Coronary artery (tissue), 2 donors: Measurements from ENCODE around the gene TM7SF2.
"Not testable (repeated sequence)": the region's sequence is repeated elsewhere in the genome, so short reads cannot be mapped to it uniquely, and the experiment has no call there.

Experiments used
- DNase-seq: peaks from one replicate; pipeline ENCODE4 v3.0.0-alpha.2; 2017; ENCODE audit warnings: low spot score
- H3K27ac ChIP-seq, 2 donors: fragments of 200-600 bp; sonication (generic); one replicate each; pipeline ENCODE4 v1.5.1; 2016 to 2019
- H3K4me3 ChIP-seq: fragments of 200-600 bp; sonication (generic); 2 replicates; pipeline ENCODE4 v1.5.1; 2016; ENCODE audit warnings: mild to moderate bottlenecking, moderate library complexity
- TF ChIP-seq, protein P1 (sequence below): fragments of 200-600 bp; sonication (generic); IDR thresholded peaks from one replicate; pipeline ENCODE4 v1.5.1; 2019; ENCODE audit warnings: antibody characterized with exemption

TM7SF2 gene

DNA sequence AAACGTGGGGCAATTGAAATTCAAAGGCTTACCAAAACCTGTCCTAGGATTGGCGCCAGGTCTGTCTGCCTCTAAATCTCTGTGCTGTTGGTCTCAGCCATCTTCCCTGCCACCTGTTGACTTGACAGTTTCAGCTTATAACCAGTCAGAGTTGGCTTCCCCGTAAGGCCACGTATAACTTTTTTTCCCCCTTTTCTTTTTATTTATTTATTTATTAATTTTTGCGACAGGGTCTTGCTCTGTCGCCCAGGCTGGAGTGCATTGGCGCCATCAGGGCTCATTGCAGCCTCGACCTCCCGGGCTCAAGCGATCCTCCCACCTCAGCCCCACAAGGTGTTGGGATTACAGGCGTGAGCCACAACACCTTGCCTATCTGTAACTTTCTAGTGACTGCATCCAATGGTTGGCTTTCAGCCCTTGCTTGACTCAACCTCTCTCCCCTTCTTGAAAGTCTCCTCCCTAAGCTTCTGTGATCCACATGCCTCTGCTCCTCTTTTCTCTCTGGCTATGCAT lies 24.0 kb downstream of the TM7SF2 start:
- TF ChIP-seq, protein P1, sequence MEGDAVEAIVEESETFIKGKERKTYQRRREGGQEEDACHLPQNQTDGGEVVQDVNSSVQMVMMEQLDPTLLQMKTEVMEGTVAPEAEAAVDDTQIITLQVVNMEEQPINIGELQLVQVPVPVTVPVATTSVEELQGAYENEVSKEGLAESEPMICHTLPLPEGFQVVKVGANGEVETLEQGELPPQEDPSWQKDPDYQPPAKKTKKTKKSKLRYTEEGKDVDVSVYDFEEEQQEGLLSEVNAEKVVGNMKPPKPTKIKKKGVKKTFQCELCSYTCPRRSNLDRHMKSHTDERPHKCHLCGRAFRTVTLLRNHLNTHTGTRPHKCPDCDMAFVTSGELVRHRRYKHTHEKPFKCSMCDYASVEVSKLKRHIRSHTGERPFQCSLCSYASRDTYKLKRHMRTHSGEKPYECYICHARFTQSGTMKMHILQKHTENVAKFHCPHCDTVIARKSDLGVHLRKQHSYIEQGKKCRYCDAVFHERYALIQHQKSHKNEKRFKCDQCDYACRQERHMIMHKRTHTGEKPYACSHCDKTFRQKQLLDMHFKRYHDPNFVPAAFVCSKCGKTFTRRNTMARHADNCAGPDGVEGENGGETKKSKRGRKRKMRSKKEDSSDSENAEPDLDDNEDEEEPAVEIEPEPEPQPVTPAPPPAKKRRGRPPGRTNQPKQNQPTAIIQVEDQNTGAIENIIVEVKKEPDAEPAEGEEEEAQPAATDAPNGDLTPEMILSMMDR = no peak
- peak overlapping the region; percentile 94 to 98 for H3K27ac ChIP-seq
- DNase-seq = no peak
- peak overlapping the region; percentile 83 for H3K4me3 ChIP-seq

DNA sequence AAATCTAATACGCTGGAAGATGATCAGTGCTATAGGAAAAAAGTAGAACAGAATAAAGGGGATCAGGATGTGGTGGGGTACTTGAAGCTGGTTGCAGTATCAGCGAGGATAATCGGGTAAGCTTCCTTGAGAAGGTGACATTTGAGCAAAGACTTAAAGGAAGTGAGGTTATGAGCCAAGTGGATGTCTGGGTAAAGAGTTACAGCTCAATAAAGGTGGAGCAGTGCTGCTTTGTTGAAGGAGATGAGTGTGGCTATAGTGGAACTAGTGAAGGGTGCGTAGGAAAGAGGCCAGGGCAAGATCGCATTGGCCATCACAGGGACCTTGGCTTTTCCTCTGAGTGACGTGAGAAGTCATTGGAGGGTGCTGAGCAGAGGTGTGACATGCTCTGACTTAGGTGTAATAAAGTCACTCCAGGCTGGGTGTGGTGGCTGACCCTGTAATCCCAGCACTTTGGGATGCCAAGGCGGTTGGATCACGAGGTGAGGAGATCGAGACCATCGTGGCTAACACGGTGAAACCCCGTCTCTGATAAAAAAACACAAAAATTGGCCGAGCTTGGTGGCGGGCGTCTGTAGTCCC lies 24.9 kb downstream of the TM7SF2 start:
- TF ChIP-seq, protein P1 = no peak
- DNase-seq = no peak
- Histone ChIP-seq H3K27ac (no peak overlapping the region), H3K4me3 (no peak overlapping the region)

DNA sequence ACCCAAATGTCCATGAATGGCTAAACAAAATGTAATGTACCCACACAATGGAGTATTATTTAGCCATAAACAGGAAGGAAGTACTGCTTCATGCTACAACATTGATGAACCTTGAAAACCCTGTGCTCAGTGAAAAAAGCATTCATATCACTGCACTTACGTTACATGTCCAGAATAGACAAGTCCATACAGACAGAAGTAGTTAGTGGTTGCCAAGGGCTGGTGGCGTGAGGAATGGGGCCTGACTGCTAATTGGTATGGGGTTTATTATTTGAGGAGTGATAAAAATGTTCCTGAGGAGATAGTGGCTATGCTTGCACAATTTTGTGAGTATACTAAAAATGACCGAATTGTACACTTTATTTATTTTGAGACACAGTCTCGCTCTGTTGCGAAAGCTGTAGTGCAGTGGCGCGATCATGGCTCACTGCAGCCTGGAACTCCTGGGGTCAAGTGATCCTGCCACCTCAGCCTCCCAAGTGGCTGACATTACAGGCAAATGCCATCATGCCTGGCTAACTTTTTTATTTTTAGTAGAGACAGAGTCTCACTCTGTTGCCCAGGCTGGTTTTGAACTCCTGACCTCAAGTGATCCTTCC lies 30.3 kb downstream of the TM7SF2 start:
- TF ChIP-seq, protein P1 = no peak
- H3K4me3 ChIP-seq = no peak overlapping the region
- no peak overlapping the region for H3K27ac ChIP-seq
- no peak for DNase-seq

DNA sequence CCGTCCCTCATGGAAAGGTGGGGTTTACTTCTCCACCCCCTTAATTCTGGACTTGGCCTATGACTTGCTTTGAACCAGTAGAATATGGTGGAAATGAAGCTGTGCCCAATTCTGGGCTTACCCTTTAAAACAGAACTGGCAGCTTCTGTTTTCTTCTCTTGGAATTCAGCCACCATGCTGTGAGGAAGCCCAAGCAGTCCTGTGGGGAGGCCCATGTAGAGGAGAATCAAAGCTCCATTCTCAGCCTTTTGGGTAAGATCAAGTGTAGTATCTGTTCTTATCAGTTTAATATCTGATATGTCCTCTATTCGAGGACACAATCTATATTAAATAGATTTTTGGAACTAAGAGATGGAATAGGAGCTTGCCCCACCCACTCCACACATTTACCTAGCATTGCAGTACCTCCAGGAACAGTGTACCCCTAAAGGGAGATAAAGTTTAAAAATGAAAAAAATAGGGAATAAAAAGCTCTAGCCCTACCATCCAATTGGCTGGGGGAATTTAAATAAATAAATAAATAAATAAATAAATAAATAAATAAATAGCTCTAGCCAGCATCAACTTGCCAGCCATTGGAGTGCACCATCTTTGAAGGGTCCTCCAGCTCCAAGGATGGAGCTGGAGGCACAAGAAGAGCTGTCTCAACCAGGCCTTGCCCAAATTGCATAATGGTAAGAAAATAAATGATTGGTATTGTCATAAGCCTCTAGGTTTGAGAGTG lies 35.8 kb downstream of the TM7SF2 start:
- no peak overlapping the region for H3K27ac ChIP-seq
- H3K4me3 ChIP-seq = no peak overlapping the region
- DNase-seq = no peak
- TF ChIP-seq, protein P1 = no peak

DNA sequence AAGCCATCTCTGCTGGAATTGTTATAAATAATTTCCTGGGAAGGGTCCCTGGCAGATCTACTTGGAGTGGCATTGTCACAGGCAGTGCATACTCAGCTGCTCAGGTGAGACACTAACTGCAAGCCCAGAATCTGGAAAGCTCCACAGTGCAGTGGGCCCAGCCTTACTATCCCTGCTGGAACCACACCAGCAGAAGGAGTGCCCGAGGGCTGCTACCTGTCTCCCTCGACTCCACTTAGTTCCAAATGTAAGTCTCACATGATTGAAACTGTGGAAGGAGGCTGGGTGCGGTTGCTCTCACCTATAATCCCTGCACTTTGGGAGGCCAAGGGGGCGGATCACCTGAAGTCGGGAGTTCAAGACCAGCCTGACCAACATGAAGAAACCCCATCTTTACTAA lies 37.0 kb downstream of the TM7SF2 start:
- H3K4me3 ChIP-seq = no peak overlapping the region
- no peak for DNase-seq

DNA sequence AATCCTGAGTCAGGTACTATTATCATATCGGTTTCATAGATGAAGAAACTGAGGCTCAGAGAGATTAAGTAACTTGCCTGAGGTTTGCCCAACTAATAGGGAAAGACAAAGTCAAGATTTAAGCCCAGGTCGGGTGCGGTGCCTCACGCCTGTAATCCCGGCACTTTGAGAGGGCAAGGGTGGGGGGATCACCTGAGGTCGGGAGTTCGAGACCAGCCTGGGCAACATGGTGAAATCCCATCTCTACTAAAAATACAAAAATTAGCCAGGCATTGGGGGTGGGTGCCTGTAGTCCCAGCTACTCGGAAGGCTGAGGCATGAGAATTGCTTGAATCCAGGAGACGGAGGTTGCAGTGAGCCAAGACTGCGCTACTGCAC lies 38.4 kb downstream of the TM7SF2 start:
- H3K4me3 ChIP-seq, DNase-seq: not testable (repeated sequence)

More for the DNA sequence above, 37.0 kb downstream of the TM7SF2 start:
- no peak overlapping the region for H3K27ac ChIP-seq
- TF ChIP-seq, protein P1 = no peak

DNA sequence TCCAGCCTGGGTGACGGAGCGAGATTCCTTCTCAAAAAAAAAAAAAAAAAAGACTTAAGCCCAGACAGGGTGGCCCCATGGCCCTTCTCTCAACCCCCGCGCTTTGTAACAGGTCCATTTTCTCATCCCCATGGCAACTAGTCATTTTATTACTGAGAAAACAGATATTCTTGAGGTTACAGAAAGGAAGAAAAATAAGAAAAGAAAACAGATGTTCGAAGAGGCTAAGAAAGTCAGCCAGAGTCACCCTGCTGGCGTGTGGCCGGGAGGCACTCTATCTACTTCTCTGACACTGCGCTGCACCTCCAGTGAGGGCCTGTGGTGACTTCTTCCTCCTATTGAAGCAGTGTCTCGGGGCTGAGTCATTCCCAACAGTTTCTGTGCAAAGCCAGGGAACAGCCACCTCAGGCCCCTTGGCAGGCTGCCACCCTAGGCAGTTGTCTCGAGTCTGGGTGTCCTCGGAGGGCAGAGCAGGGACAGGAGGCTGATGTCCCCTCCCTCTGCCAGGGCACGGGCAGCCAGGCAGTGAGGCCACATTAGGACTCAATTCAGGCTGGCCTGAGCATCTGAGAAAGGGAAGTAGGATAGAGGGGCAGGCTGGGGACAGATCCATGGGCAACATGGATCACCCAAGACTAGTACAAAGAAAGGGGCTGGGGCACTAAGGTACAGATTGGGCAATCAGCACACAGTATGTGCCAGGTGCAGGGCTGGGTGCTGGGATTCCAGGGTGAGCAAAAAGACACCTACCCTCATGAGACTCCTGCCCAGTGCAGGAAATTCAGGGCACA lies 39.0 kb downstream of the TM7SF2 start:
- DNase-seq = peak; percentile 83
- H3K27ac ChIP-seq = peak overlapping the region; percentile 29 to 75
- no peak overlapping the region for H3K4me3 ChIP-seq
- TF ChIP-seq, protein P1 = no peak

More for the DNA sequence above, 38.4 kb downstream of the TM7SF2 start:
- H3K27ac ChIP-seq = peak overlapping the region in 1 of 2 donors; percentile 29
